ENCODE data around the gene OGDH.
A peak's percentile ranks its signal among the peaks of the same experiment; 100 is the strongest.

Gene OGDH

DNA sequence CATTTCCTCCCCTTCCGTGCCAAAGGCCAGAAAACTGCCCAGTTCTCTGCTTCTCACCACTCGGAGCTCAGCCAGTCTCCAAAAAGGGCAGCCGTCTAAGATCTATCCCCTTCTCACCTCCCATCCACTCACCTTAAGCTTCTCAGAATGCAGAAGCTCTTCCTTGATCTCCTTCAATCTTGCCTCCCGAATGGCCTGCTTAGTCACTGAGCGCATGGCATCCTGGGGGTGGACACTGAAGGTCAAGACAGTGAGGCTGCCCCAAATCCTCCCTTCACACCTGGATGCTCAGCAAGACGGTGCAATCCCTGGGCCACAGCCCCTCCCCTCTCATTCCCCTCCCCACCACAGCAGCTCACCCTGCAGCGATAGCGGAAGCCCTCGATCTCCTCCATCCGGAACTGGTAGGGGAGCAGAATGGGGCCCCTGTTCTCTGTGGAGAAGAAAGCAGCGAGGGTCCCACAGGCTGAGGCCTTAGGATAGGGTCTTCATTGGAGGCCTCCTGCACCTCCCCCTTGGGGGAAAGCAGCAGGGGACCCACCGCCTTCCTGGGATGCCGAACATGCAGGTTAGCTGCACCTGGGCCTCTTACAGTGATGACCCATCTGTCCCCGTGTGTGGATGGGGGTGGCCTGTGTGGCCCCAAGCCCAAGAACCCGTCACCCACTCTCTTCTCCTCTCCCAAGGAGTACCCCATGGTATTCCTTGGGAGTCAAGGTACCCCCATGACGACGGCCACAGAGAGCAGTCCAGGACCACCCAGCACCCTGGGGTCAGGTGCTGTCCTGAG, 37.5 kb upstream of the OGDH start:
- H3K4me3 ChIP-seq (ENCODE audit: low read depth, low read length): no peak overlapping the region
- TF ChIP-seq, protein P1, sequence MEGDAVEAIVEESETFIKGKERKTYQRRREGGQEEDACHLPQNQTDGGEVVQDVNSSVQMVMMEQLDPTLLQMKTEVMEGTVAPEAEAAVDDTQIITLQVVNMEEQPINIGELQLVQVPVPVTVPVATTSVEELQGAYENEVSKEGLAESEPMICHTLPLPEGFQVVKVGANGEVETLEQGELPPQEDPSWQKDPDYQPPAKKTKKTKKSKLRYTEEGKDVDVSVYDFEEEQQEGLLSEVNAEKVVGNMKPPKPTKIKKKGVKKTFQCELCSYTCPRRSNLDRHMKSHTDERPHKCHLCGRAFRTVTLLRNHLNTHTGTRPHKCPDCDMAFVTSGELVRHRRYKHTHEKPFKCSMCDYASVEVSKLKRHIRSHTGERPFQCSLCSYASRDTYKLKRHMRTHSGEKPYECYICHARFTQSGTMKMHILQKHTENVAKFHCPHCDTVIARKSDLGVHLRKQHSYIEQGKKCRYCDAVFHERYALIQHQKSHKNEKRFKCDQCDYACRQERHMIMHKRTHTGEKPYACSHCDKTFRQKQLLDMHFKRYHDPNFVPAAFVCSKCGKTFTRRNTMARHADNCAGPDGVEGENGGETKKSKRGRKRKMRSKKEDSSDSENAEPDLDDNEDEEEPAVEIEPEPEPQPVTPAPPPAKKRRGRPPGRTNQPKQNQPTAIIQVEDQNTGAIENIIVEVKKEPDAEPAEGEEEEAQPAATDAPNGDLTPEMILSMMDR (IDR thresholded peaks at IDR 0.05; ENCODE audit: low read depth, low read length): no peak
- no peak for TF ChIP-seq MYC (IDR thresholded peaks at IDR 0.05; ENCODE audit: low read depth, low read length)
- TF ChIP-seq POLR2A (IDR thresholded peaks at IDR 0.05; ENCODE audit: extremely low read depth, insufficient read length): no peak
- TF ChIP-seq, protein P2, sequence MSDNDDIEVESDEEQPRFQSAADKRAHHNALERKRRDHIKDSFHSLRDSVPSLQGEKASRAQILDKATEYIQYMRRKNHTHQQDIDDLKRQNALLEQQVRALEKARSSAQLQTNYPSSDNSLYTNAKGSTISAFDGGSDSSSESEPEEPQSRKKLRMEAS (IDR thresholded peaks at IDR 0.05; ENCODE audit: low read depth, low read length): no peak
- no peak for DNase-seq (ENCODE audit: low read depth)

DNA sequence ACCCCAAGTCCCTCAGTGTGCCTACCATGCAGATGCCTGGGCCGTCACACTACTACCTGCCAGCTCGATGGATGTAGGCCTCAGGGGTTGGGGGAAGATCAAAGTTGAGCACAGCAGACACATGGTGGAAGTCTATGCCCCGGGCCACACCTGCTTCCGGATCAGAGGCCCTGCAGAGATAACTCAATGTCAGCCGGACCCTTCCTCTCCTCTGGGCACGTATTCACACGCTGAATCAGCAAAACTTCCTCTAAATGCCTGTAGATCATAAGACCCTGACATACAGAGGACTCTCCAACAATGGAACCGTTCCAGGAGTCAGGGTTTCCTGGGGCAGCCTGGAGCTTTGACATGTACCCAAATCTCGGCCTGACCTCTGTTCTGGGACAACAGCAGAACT, 36.5 kb upstream of the OGDH start:
- TF ChIP-seq, protein P2 (IDR thresholded peaks at IDR 0.05; ENCODE audit: low read depth, low read length): no peak
- TF ChIP-seq, protein P1 (IDR thresholded peaks at IDR 0.05; ENCODE audit: low read depth, low read length): no peak
- TF ChIP-seq POLR2A (IDR thresholded peaks at IDR 0.05; ENCODE audit: extremely low read depth, insufficient read length): no peak
- no peak overlapping the region for H3K4me3 ChIP-seq (ENCODE audit: low read depth, low read length)

DNA sequence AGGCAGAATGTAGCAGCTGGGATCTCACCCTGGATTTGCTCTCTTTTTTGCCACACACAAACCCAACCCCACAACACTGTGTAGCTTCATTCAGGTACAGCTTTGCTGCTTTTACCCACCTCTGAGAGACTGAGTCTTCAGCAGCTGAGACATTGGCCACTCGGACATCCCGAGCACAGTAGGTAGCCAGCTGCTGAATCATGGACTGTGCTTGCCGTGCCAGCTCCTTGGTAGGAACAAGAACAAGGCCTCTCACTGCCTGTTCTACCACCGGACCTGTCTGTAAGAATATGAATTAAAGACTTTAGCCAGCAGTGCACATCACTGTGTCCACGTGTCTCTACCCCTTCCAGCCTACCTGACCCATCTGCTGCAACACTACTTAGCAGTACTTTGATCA, 33.7 kb upstream of the OGDH start:
- DNase-seq (ENCODE audit: low read depth): no peak
- no peak for TF ChIP-seq POLR2A (IDR thresholded peaks at IDR 0.05; ENCODE audit: extremely low read depth, insufficient read length)
- TF ChIP-seq, protein P1 (IDR thresholded peaks at IDR 0.05; ENCODE audit: low read depth, low read length): no peak
- TF ChIP-seq, protein P2 (IDR thresholded peaks at IDR 0.05; ENCODE audit: low read depth, low read length): no peak; the same call in 1 of the 2 replicates
- no peak for TF ChIP-seq MYC (IDR thresholded peaks at IDR 0.05; ENCODE audit: low read depth, low read length)
- H3K4me3 ChIP-seq (ENCODE audit: low read depth, low read length): peak overlapping the region; percentile 95

More for the DNA sequence above, 36.5 kb upstream of the OGDH start:
- no peak for DNase-seq (ENCODE audit: low read depth)

DNA sequence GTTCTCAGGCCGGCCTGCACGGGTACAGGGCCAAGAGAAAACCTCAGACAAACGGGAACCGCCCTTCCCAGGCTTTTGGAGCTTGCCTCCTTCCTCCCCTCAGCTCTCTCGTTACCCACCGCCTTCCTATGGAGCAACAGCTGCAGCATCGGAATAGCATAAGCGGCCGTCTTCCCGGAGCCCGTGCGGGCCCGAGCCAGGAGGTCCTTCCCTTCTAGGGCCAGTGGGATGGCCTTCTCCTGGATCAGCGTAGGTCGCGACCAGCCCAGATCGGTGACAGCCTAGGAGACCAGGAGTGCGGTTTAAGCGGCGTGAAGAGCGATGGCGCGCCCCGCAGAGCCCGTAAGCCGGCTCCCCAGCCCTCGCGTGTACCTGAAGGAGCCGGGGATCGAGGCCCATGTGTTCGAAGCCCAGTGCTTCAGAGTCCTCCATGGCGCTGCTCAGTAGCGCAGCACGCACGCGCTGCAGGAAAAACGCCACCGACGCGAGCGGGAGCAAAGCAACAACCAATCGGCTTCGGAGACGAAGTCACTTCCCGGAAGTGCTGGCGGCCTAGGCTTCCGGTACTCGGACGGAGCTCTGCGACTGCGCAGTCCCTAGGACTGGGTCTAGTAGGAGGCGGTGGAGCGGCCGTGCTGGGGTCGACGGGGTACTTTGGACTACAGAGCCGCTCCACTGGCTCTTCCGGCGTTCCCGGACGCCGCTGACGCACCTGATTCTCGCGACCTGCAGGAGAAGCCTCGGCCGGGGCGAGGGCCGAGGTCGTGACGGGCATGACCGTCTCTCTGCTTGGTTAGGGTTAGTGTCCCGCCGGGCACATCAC, 32.8 kb upstream of the OGDH start, which contains the start of gene DDX56:
Gene DDX56 (minus strand): TSS at position 445 of the 823 bp plus-strand sequence. CDS start 13 bp downstream, at position 432.
- H3K4me3 ChIP-seq (ENCODE audit: low read depth, low read length): peak within 1 kb of the TSS; percentile 95
- TF ChIP-seq, protein P2 (IDR thresholded peaks at IDR 0.05; ENCODE audit: low read depth, low read length): peak; percentile 98
- TF ChIP-seq POLR2A (IDR thresholded peaks at IDR 0.05; ENCODE audit: extremely low read depth, insufficient read length) (peak; percentile 98), MYC (IDR thresholded peaks at IDR 0.05; ENCODE audit: low read depth, low read length) (peak; percentile 100)
- TF ChIP-seq, protein P1 (IDR thresholded peaks at IDR 0.05; ENCODE audit: low read depth, low read length): no peak
- DNase-seq (ENCODE audit: low read depth): peak; percentile 98

DNA sequence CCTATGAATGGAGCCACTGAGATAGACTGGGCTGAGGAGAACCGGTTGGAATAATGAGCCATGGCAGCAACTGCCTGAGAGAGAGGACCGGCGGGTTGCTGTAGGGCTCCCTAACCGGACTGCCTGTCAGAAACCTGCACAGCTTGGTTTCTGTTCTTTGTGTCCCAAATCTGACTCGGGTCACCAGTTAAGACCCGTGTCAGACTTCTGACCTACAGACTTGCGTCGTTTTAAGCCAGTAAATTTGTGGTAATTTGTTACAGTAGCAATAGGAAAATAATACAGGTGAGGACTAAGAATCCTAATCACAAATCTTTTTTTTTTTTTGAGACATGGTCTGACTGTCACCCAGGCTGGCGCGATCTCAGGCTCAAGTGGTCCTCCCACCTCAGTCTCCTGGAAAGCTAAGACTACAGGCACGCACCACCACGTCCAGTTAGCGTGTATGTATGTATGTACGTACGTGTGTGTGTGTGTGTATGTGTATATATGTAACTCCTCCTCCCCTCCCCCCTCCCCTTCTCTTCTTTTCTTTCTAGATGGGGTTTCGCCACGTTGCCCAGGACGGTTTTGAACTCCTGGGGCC, 32.0 kb upstream of the OGDH start:
- DNase-seq (ENCODE audit: low read depth): no peak
- no peak for TF ChIP-seq POLR2A (IDR thresholded peaks at IDR 0.05; ENCODE audit: extremely low read depth, insufficient read length)
- TF ChIP-seq, protein P1 (IDR thresholded peaks at IDR 0.05; ENCODE audit: low read depth, low read length): no peak
- peak overlapping the region; percentile 95 for H3K4me3 ChIP-seq (ENCODE audit: low read depth, low read length)
